Body of pancreas (tissue), 4 donors: Measurements from ENCODE around the gene CDHR3.

ENCODE experiments used
- POLR2A ChIP-seq, 3 donors: fragments of 450-650 bp; IDR thresholded peaks; one replicate each; pipeline ENCODE4 v1.6.1; 2016; ENCODE audit warnings: antibody characterized with exemption in 3 of 3, mild to moderate bottlenecking in 2 of 3
- TF ChIP-seq, protein P1 (sequence below), 7 experiments: fragments of 450-650 bp in 4 of 7; fragments of 200-600 bp in 3 of 7; sonication (generic) in 3 of 7; IDR thresholded peaks; one replicate each; pipeline ENCODE4 v1.5.1; 2016 to 2019; ENCODE audit warnings: antibody characterized with exemption in 7 of 7

DNA sequence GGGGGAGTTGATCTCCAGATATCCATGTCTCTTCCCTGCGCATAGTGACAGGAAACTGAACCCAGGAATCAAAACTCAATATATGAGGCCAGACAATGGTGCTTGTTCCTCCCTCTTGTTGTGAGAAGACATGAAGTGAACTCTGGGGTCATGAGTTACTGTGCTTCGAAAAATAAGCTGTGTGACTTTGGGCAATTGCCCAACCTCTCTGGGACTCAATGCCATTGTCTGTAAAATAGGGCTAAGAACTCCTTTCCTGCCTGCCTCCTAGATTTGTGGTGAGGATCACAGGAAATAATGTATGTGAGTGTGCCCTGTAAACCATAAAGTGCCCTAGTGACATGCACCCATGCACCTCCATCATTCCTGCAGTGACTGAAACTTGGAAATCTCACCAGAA, 100.6 kb downstream of the CDHR3 start:
- TF ChIP-seq, protein P1, sequence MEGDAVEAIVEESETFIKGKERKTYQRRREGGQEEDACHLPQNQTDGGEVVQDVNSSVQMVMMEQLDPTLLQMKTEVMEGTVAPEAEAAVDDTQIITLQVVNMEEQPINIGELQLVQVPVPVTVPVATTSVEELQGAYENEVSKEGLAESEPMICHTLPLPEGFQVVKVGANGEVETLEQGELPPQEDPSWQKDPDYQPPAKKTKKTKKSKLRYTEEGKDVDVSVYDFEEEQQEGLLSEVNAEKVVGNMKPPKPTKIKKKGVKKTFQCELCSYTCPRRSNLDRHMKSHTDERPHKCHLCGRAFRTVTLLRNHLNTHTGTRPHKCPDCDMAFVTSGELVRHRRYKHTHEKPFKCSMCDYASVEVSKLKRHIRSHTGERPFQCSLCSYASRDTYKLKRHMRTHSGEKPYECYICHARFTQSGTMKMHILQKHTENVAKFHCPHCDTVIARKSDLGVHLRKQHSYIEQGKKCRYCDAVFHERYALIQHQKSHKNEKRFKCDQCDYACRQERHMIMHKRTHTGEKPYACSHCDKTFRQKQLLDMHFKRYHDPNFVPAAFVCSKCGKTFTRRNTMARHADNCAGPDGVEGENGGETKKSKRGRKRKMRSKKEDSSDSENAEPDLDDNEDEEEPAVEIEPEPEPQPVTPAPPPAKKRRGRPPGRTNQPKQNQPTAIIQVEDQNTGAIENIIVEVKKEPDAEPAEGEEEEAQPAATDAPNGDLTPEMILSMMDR (IDR thresholded peaks at IDR 0.05): no peak
- TF ChIP-seq POLR2A (IDR thresholded peaks at IDR 0.05): no peak
